Smooth muscle cell of the brain vasculature (primary cell): ENCODE data around the gene MOGAT1.
"Not testable (repeated sequence)": the region's sequence is repeated elsewhere in the genome, so short reads cannot be mapped to it uniquely, and the experiment has no call there.

ENCODE experiments used
- DNase-seq: peaks from one replicate; pipeline ENCODE4 v3.0.0-alpha.2; 2012; ENCODE audit warnings: low read depth, low spot score

The MOGAT1 gene

GRCh38 chr2:222709191-222709891 lies 37.9 kb downstream of the MOGAT1 start:
- peak; percentile 90 for DNase-seq

DNA sequence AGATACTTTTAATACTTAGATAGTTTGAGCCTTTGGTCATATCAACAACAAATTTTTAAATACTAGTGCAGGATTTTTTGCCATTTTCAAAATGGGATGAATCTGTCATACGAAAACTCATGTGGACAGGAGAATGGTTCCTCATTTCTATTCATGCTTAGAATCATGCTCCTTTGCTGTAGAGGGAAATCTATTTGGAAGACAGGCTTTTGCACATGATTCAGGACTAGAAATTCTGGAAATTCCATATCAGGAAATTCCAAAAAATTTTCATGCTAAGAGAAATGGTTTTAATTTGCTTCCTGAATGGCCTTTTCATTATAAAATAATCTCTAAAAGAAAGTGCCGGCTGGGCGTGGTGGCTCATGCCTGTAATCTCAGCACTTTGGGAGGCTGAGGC lies 39.3 kb downstream of the MOGAT1 start:
- DNase-seq: no peak

DNA sequence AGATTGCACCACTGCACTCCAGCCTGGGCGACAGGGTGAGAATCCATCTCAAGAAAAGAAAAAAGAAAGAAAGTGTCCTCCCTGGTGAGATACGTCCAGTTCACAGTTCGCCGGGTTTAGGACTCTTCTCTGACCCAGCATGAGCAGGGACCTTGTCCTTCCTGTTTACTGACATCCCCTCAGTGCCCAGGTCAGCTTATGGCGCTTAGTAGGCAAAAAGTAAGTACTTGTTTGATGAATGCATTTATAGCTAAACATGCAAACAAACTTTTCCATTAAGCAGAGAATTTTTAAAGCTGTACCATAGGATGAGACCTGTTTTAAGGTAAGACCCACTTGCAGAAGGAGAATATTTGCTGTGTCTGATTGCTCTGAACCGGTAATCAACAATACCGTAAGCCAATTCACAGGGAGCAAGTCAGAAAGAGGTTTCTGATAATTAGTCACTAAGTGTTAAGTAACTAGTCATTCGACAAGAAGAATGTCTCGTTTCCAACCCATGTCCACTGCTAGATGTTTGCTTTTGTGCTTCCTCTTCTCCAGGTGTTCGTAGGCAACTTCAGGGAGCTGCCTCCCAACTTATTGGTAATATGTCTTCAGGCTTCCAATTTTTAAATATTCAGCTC lies 40.0 kb downstream of the MOGAT1 start:
- DNase-seq: no peak

GRCh38 chr2:222713002-222713401 lies 41.5 kb downstream of the MOGAT1 start:
- peak; percentile 86 for DNase-seq

- DNase-seq: no peak
Measured at GRCh38 chr2:222714361-222715241, 43.1 kb downstream of the MOGAT1 start.

DNA sequence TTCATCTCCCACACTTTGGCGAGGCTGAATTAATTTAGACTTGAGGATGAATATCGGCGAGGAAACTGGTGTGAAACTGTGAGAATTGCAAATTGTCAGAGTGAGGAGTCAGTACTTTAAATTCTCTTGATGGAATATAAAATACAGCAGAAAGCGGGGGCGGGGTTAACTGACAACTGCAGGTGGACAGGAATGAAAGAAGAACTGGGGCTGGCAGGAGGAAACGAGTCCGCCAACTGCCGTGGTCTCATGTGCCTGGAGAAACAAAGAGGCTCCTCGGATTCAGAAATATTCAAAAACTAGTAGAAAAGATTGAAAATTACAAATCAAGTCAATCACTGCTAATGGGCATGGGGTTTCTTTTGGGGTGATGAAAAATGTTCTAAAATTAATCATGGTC lies 44.3 kb downstream of the MOGAT1 start:
- no peak for DNase-seq

GRCh38 chr2:222719787-222720186 lies 48.3 kb downstream of the MOGAT1 start:
- not testable (repeated sequence) for DNase-seq

DNA sequence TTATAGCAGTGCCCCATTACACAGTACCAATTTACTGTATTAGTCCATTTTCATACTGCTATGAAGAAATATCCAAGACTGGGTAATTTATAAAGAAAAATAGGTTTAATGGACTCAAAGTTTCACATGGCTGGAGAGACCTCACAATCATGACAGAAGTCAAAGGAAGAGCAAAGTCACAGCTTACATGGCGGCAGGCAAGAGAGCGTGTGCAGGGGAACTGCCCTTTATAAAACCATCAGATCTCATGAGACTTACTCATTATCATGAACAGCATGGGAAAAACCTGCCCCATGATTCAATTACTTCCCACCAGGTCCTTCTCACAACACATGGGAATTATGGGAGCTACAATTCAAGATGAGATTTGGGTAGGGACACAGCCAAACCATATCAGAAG lies 50.1 kb downstream of the MOGAT1 start:
- not testable (repeated sequence) for DNase-seq

- DNase-seq: no peak
Measured at GRCh38 chr2:222722327-222722946, 51.0 kb downstream of the MOGAT1 start.

DNA sequence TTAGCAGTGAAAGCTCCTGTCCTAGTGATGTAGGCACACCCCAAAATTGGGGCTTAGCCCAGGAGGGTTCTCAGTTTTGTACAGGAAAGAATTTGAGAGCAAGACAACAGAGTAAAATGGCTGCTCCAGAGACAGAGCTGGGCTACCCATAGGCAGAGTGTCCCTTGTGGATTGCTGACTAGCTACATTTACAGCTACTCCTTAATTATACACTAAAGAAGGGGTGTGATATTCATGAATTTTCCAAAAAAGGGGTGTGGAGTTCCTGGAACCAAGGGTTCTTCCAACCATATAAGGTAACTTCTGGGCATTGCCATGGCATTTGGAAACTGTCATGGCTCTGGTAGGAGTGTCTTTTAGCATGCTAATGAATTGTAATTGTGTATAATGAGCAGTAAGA lies 52.8 kb downstream of the MOGAT1 start:
- DNase-seq: no peak

- no peak for DNase-seq
Measured at GRCh38 chr2:222728621-222729020, 57.2 kb downstream of the MOGAT1 start.

- DNase-seq: no peak
Measured at GRCh38 chr2:222730366-222730999, 59.0 kb downstream of the MOGAT1 start.

- DNase-seq: no peak
Measured at GRCh38 chr2:222731201-222731621, 59.8 kb downstream of the MOGAT1 start.

- DNase-seq: no peak
Measured at GRCh38 chr2:222732489-222733178, 61.2 kb downstream of the MOGAT1 start.

DNA sequence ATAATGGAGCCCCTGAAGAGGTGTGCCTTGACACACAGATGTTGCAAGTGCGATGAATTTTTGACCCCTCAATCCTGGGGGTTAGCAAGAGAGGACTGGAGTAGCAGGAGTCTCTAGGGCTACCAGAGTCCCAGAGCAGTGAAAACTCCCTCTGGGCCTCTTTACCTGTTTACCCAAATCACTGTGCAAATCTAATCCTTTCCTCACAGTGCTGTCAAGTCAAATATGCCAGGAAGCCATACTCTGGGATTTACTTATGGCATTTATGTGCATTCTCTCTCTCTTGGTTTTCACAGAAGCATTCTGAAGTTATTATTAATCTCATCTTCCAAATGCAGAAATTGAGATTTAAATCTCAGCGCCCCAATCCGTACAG lies 62.0 kb downstream of the MOGAT1 start:
- DNase-seq: no peak

DNA sequence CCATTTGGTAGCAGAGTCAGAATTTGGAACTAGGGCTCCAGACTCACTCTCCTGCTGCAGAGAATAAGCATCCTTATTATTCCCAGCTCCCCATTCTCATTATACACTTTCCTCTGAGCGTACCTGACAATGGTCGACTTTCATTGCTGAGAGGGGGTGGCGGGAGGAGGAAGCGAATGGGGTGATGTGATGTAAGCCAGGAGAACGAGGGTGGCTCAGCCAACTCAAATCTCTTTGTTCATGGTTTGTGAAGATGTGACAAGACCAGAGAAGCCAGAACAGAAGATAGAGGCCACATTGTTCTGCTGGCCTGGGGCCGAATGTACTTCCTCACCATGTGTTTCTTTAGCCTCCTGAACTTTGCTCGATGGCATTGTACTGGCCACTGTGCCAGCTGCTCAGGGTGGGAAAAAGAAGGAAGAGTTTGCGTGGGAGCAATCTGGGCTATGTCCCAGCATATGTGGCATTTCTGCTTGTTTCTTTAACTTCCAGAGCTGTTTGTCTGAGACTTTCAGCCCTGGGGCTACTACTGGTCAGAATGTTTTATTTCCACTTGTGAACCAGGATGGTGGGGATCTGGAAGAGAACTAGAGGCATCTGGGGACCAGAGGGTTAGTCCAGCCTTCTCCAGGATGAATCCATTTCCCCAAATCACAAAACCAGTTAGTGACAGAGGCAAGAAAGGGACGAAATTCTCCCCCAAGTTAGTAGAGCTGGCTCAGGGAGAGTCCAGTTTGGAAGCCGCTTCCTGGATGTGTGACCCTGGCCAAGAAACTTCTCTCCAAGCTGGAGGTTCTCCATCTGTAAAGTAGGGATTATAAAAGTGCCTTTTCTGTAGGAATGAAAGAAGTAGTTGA lies 62.6 kb downstream of the MOGAT1 start:
- no peak for DNase-seq

DNA sequence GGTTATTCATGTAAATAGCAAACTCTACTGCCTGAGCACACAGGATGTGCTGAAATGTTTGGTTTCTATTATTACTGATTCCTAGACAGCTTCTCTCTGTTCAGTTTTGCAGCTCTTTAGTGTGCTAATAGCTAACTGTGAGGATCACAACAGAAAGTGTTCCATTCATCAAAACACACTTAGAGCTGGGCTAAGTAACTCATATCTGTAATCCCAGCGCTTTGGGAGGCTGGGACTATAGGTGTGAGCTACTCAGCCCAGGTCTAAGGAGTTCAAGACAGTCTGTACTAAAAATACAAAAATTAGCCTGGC lies 63.2 kb downstream of the MOGAT1 start:
- no peak for DNase-seq

- DNase-seq: no peak
Measured at GRCh38 chr2:222736301-222736700, 64.8 kb downstream of the MOGAT1 start.

- DNase-seq: no peak
Measured at GRCh38 chr2:222736924-222737323, 65.5 kb downstream of the MOGAT1 start.

- DNase-seq: no peak
Measured at GRCh38 chr2:222738312-222738711, 66.9 kb downstream of the MOGAT1 start.
